ENCODE results near the gene AP1AR.

GRCh38 chr4:112276113-112276512 is 44.5 kb downstream of the AP1AR start:
- TF ChIP-seq CTCF (IDR thresholded peaks at IDR 0.05): no peak
- TF ChIP-seq POLR2A (IDR thresholded peaks at IDR 0.05): no peak
